ENCODE measurements around the gene OR51A2.
"Not testable (repeated sequence)": the region's sequence is repeated elsewhere in the genome, so short reads cannot be mapped to it uniquely, and the experiment has no call there.

The OR51A2 gene

DNA sequence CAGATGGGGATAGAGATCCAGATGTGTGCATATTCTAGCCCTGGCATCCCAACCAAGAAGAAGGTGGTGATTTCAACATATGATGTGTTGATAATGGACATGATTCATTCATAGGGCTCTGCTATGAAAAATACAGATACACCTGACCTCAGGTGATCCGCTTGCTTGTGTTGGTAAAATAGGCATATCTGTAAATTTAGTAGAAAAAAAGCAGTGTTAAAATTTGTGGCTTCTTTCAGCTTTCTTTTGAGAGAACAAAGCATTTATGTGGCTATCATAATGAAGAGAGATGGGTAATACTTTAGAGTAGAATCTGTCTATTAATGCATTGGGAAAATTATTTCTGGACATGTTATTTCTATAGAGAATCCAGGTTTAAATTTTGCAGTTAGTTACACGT, at the start of gene OR51A2:
TSS of gene OR51A2 (minus strand) at position 101 of the 400 bp plus-strand sequence. CDS start at position 101, 0 bp downstream.
- DNase-seq (ENCODE audit: low read depth) = not testable (repeated sequence)

DNA sequence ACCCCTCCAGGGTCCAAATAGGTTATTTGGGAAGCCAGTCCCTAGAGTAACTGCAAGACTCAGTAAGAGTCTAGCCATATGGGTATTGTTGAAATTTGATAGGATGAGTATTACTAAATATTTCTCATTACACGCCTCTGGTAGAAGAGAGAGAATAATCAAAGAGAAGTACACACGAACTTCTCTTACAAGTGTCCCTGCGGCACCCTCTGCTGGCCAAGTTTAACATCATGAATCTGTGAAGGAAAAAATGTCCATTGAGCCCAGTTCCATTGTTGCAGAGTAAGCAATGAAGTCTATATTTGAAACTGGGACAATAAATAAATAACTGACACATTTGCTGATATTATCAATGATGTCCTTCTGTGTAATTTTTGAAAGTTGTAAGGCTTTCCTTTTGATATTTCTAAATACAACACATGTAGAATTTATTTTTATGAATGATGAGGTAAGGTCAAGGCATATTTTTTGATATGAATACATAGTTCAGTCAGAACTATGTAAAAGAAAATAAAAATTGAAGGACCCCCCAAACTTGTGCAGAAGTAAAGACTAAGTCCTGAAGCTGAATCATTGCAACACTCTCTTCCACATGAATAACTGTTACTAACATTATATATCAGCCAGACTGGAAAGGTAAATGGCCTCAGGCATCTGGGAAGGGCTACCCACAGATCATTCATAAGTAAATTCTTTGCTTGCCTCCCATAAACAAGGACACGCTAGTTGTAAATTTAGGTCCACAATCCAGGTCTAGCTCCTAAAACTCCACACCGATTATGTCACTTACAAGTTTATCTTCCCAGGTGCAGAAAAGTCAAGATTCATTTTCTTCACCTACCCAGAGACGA, 49.1 kb upstream of the OR51A2 start:
- DNase-seq (ENCODE audit: low read depth) = no peak

DNA sequence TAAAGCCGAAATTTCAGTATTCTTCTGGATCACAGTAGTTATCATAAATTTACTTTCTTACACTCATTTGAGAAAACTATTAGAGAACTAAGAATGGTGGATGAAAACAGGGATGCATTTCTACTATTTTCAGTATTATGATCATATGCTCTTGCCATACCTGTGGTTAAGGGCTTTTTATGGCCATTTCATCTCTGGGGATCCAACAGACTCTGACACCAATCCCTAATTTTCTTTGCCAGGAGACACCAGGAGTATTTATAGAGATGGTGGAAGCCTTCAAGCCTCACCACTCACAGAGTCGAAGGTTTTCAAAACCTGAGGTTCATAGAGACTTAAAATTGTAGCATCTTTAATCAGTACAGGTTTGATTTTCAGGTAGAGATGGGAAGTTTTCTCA, 39.0 kb upstream of the OR51A2 start, which contains the start of gene OR51L1:
TSS of gene OR51L1 (plus strand) at position 301 of the 400 bp plus-strand sequence. CDS start 4,132 bp downstream, outside the sequence.
- no peak for DNase-seq (ENCODE audit: low read depth)

DNA sequence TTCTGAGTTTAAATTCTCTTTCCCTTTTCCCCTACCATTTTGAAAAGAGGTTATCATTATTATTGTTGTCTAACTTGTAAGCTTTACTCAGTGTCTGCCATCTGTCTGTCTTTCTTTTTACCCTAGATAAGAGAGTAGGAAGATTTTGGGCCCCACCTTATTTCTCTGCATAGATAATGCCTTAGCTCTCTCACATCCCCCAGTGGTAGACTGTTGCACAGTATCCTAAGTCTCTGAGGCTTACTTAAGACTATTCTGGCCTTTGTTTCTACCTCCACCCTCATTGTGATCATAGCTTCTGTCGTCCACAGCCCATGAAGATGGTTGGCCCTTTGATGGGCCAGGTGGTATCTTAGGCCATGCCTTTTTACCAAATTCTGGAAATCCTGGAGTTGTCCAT, 35.5 kb upstream of the OR51A2 start:
- DNase-seq (ENCODE audit: low read depth) = no peak

DNA sequence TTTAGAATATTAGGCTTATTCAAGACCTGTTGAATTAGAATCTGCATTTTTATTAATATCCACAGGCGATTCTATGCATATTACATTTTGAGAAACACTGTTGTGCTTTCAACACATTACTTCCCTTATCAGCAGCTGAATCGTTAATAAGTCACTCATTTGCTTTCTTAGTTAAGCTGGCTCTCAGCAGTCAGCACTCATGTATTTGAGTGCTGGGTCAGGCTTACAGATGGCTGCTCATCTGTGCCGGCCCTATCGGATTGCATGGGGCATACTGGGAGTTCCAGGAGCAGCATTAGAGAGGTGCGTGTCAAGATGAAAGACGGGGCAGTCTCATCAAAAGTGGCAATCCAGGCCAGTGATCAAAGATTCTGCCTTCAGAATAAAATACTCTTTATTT, 28.3 kb upstream of the OR51A2 start:
- no peak for DNase-seq (ENCODE audit: low read depth)

DNA sequence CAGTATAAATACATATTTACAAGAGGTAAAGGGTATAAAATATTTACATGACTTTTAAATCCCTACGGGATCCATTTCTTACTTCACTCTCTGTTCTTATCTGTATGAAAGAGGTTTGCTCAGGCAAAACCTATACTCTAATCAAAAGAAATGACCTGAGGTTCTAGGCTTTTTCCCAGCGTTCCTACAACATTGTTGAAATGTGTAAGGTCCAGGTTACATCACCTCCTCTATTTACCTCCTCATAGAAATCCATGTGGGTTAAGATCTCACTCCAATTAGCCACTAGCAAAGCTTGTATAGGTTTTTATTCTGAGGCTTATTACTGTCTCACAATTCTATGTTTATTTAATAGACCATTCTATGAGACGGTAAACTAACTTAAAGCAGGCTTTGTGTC, 27.2 kb upstream of the OR51A2 start:
- DNase-seq (ENCODE audit: low read depth) = no peak

- no peak for DNase-seq (ENCODE audit: low read depth)
Observed at GRCh38 chr11:4979036-4979435, 23.5 kb upstream of the OR51A2 start.

DNA sequence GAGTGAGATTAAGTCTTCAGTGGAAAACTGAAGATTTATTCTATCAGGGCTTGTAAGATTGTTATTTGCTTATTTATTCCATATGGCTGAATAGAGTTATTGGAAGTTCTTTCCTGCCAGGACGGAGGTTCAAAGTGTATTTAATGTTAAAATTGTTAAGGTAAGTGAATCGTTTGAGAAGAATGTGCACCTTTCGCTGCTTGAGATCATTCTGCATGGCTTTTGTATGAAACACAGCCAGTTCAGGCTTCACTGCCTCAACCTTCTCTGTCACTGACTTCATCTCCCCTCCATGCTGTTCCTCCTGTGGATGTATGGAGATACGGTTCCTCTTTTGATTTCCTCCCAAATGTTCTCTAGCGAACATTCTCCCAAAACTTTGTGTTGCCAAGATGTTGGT, 19.9 kb upstream of the OR51A2 start:
- DNase-seq (ENCODE audit: low read depth) = no peak

GRCh38 chr11:4962816-4963215, 7.3 kb upstream of the OR51A2 start:
- no peak for DNase-seq (ENCODE audit: low read depth)

DNA sequence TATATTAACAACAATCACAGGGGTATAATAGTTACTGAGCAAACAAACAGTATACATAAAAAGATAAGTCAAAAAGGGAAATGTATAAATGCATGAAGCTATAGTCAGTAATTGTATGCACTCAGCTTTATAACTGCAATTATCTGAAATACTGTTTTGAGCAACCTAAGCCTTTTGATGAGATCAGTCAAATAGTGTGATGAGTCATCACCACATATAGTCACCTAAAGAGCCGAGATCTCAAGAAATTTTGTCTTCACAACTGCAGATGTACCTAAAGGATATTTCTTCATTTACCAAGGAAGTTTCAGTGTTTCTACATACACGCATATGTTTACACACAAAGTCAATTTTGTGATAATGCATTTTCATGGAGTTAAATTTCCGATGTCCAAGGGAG, 5.4 kb upstream of the OR51A2 start:
- no peak for DNase-seq (ENCODE audit: low read depth)

DNA sequence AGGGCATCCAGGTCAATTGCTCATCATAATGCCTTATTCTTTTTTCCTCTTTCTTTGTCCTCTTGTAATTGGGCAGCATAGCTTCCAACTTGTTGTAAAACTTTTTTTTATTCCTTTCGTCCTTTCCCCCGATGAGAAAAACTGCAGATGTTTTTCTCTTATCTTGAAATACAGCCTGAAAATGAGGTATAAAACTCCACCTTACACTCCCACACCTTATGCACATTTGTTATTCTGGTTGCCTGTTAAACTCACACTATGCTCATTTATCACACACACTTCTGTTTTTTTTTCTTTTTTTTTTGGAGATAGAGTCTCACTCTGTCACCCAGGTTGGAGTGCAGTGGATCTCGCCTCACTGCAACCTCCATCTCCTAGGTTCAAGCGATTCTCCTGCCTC, 1.9 kb upstream of the OR51A2 start:
- no peak for DNase-seq (ENCODE audit: low read depth)

GRCh38 chr11:4947505-4947904, 8.0 kb downstream of the OR51A2 start, which contains the start of gene OR51A4:
TSS of gene OR51A4 (minus strand) at chr11:4947605. CDS start at chr11:4947100, 505 bp downstream.
- DNase-seq (ENCODE audit: low read depth) = no peak

- DNase-seq (ENCODE audit: low read depth) = no peak
Observed at GRCh38 chr11:4936745-4937144, 18.8 kb downstream of the OR51A2 start.

GRCh38 chr11:4932751-4933150, 22.8 kb downstream of the OR51A2 start:
- no peak for DNase-seq (ENCODE audit: low read depth)

DNA sequence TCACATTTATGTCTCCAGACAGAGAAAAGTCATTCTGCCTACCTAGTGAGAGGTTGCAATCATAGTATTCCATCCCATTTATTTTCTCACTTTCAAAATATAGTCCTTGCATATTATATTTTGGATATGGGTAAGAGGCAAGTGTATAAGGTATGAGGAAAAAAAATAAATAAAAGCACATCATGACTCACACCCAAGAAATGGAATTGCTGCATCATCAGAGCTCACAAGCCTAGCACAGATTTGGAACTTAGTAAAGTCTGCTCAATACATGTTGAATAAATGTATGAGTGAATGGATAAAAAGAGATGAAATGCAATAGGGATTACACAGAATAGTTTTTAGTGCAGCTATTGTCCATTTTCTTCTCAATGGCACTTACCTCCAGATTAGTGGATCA, 28.9 kb downstream of the OR51A2 start:
- no peak for DNase-seq (ENCODE audit: low read depth)

DNA sequence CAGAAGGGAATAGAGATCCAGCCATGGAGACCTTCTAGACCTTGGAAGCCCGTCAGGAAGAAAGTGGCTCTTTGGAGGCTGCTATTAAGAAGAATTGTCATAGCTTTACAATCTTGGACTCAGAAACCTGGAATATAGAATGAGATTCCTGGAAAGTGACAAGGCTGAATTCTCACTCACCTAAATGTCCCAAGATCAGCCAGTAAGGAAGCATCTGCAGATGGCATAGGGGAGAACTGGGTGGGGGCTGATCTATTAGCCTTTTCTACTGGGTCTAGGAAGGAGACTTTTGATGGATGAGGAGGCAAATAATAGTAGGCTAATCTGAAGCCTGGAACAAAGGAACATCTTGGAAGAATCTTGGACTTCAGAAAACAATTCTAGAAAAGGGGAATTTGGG, 31.3 kb downstream of the OR51A2 start, which contains the start of gene OR51G1:
TSS of gene OR51G1 (minus strand) at position 101 of the 400 bp plus-strand sequence. CDS start at position 101, 0 bp downstream.
- no peak for DNase-seq (ENCODE audit: low read depth)

DNA sequence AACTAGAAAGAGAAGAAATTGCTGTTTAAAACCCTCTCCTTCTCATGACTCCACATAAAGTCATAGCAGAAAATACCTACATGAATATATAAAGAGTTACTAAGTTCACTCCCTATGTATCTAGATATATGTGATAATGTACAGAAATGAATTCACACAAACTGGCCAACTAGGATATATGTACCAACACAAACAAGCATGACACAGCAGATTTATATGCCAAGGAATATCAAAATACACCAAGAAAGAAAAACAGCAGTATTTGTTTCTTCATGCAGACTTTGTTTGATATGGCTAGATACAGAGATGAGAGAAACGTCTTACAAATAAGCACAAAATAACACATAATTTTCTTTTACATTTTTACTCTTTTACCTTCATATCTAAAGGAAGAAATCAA, 33.2 kb downstream of the OR51A2 start:
- DNase-seq (ENCODE audit: low read depth) = no peak

GRCh38 chr11:4921796-4922195, 33.7 kb downstream of the OR51A2 start:
- DNase-seq (ENCODE audit: low read depth) = no peak

- DNase-seq (ENCODE audit: low read depth) = no peak
Observed at GRCh38 chr11:4919250-4919649, 36.3 kb downstream of the OR51A2 start, which contains the start of gene OR51G2. TSS of gene OR51G2 (minus strand) at chr11:4919350. CDS start at chr11:4915663, 3,687 bp downstream.

- DNase-seq (ENCODE audit: low read depth) = no peak
Observed at GRCh38 chr11:4916581-4916980, 38.9 kb downstream of the OR51A2 start.
